D341Med (cell line): Measurements from ENCODE around the gene CNTN4.
"Not testable (repeated sequence)": the region's sequence is repeated elsewhere in the genome, so short reads cannot be mapped to it uniquely, and the experiment has no call there.

Source experiments
- DNase-seq: peaks from one replicate; pipeline ENCODE4 v3.0.0; 2012; ENCODE audit warnings: low spot score

The CNTN4 gene

DNA sequence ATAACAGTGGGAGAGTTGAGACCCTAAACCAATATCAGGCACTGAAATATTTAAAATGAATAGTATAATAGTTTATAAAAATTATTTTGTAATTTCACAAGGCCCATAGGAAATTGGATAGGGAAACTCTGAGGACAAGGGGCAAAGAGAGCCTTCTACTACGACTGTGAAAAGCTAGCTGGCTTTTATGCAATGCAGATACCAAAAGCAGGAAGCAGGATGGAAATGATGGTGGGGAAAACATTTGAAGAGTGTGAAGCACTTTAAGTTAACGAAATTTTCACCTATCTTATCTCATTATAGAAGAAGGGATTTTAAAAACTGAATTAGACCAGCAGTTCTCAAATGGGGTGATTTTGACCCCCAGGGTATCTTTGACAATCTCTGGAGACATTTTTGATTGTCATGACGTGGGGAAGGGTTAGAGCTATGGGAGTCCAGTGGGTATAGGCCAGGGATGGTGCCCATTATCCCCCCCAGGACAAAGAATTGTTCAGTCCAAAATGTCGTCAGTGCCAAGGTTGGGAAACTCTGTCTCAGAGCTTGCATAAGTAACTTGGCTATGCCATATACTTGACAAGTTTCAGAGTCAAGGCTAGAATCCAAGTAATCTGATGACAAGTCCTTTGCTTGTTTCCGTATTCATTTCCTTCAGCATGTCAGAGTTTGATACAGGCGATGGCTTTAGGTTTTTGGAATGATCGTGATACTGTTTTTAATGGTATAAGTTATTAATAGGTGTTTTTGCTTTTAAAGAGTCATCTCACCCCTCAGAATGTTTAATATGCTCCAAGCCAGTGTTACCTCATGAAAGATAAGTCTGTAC lies 885.6 kb downstream of the CNTN4 start:
- no peak for DNase-seq

GRCh38 chr3:2984831-2985220 lies 886.2 kb downstream of the CNTN4 start:
- no peak for DNase-seq

DNA sequence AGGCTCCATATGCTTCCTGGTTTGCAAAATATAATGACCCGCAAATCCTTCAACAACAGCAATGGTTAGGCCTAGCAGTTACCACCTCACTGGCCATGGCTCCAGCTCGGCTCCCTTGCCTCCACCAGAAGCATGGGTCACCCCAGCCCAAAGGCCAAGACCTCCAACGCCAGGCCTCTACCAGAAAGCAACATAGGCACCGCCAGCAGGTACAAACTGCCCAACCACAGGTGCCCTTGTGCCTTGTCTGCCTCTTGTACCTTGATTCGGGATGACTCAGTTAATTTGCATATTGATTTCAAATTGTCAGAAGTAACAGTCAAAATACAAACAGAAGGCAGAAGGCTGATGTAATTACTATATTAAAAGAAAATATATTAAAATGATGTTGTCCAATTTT lies 886.8 kb downstream of the CNTN4 start:
- no peak for DNase-seq

DNA sequence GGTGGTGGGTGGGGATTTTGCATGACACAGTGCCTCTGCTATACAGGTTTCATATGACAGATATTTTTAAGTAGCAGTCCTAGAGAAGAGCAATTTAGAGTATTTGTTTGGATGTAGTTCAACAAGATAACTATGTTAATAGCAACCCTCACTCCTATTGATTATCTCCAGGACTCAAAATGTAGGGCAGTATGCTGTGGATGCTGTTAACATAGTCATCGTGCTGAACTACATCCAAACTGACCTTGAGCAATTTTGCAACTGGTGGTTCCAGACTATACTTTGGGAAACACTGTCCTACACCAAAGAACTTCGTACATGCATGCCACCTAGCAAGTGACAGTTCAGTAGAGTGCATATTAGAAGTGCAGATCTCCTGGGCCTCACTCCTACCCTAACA lies 893.9 kb downstream of the CNTN4 start:
- DNase-seq = no peak

DNA sequence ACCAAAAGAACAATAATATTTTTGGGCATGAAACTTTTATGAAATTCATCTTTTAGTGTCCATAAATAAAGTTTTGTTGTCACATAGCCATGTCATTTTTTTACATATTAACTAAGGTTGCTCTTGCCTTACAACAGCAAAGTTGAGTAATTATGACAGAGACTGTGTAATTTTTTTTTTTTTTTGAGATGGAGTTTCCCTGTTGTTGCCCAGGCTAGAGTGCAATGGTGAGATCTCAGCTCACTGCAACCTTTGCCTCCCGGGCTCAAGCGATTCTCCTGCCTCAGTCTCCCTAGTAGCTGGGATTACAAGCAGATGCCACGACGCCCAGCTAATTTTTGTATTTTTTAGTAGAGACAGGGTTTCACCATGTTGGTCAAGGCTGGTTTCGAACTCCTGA lies 894.5 kb downstream of the CNTN4 start:
- DNase-seq = not testable (repeated sequence)

- DNase-seq = no peak
Measured at GRCh38 chr3:2993736-2994135, 895.1 kb downstream of the CNTN4 start.

DNA sequence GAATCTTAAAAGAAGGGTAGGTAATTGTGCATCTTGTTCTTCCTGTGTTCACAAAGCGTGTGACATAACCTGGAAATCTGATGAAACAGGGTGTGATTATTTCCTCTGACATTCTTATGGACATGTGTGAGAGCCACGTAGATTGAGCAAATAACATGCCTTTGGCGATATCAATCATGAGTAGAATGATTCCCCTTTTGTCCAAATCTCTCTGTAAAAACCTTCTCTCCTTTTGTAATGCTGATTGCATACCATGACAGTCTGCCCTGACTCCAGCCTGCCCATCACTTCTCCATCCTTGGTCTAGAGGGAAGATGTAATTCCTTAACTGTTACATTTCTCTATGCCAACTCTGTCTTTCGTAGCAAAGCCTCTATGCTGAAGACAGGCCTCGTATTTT lies 896.5 kb downstream of the CNTN4 start:
- no peak for DNase-seq

GRCh38 chr3:3005146-3005744 lies 906.6 kb downstream of the CNTN4 start:
- no peak for DNase-seq

DNA sequence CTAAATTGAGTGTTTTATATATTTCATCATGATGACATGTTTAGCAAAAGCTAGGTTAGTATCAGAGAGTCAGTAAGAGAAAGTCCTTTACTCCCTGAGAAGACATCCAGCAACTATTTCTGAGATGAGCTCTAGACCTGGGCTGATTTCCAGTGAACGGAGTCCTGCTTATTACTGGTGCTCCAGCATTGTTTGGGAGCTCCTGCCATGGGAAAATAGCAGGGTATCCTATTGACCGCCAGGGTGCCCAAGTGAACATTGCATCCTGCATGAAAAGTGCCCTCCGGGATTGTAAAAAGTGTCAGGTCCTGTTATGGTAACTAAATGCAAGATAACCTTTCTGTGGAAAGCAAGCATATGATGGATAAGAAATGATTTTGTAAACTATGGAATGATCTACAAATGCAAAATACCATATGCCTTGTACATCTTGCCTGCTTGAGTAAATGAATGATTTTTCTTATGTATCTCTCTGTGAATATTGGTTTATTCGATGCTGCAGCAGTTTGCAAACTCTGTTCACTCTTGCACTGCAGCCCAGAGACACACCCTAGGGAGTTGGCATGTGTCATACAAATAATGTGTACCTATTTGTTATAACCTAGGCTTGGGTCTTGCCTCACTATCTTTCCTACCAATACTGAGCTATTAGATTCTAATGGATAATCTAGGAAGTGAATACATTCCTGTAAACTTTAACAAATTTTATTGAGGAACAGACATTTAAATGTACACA lies 914.8 kb downstream of the CNTN4 start:
- no peak for DNase-seq

- peak; percentile 62 for DNase-seq
Measured at GRCh38 chr3:3015185-3016089, 916.8 kb downstream of the CNTN4 start.

GRCh38 chr3:3016226-3016625 lies 917.6 kb downstream of the CNTN4 start:
- DNase-seq = no peak

GRCh38 chr3:3020209-3020608 lies 921.5 kb downstream of the CNTN4 start:
- no peak for DNase-seq

- no peak for DNase-seq
Measured at GRCh38 chr3:3023111-3023745, 924.6 kb downstream of the CNTN4 start.

DNA sequence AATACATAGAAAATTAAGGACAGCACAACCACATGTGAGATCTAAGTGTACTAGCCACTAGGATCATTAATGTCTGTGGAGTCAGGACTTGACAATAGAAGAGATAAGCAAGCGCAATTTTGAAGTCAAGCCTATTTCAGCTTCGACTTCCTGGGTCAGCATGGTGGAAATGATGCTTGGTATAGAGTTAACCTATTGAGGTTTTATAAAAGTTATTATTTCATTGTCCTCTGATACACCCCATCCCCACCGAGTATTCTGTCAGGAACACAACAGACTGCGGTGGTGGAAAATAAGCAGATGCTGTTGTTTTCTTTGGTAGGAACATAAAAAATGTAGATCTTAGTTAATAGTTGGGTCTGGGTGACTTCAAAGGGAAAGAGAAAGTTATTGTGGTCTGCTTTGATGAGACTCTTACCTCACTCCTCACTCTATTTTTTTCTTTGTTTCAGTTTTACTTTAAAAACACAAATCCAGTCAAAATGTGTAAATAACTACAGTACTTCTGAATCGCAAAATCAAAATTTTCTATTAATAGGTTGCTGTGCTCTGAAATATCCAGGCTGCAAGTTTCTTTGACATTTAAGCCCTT lies 929.4 kb downstream of the CNTN4 start:
- DNase-seq = no peak

- DNase-seq = no peak
Measured at GRCh38 chr3:3031326-3031725, 932.7 kb downstream of the CNTN4 start.

GRCh38 chr3:3037156-3037555 lies 938.5 kb downstream of the CNTN4 start:
- DNase-seq = no peak

- DNase-seq = no peak
Measured at GRCh38 chr3:3038201-3038991, 939.7 kb downstream of the CNTN4 start.

DNA sequence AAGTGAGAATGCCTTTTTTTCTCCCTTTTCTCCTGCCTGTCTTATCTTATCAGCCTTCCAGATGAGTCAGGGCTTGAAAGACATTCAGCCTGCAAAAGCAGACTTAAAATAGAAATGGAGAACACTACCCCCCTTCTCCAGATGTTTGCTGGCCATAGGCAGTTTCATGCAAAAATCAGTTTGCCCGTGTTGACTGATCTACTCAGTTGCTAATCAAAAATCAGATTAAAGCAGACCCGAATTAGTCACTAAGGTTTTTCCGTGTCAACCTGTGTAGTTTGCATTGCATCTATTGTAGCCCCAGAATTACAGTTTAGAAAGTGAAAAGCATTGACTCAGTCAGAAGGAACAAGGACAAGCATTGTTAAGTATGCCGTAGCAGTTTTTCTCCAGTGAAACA lies 955.3 kb downstream of the CNTN4 start:
- no peak for DNase-seq

- DNase-seq = no peak
Measured at GRCh38 chr3:3059645-3060044, 961.0 kb downstream of the CNTN4 start.

DNA sequence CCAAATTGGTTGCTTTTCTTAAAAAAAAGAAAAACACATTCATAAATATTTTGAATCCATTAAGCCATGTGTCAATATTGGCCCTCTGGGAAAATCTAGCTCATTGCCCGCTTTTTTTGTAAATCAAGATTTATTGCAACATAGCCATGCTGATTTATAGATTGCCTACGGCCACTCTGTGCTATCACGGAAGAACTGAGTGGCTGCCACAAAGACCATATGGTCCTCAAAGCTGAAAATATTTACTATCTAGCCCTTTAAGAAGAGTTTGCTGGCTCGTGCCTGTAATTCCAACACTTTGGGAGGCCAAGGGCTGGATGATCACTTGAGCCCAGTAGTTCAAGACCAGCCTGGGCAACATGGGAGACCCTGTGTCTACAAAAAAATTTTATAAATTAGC lies 965.6 kb downstream of the CNTN4 start:
- no peak for DNase-seq
